Muscle of leg (tissue), 11 donors: ENCODE results near the gene KAT6B. TPM values are rescaled to one million over a fixed set of nuclear protein-coding genes. Genes with fewer than 3 reads are reported as not detected.
A peak's percentile ranks its signal among the peaks of the same experiment; 100 is the strongest.

Source experiments
- DNase-seq: peaks from one replicate; pipeline ENCODE4 v3.0.0; 2013
- H3K27ac ChIP-seq: one replicate; pipeline ENCODE4 v1.5.1; 2013; ENCODE audit warnings: mild to moderate bottlenecking, low read length, control low read depth
- H3K27me3 ChIP-seq: one replicate; pipeline ENCODE4 v1.6.1; 2013; ENCODE audit warnings: low read length; ENCODE audit not compliant: control insufficient read depth, insufficient read depth
- H3K36me3 ChIP-seq: one replicate; pipeline ENCODE4 v1.6.1; 2013; ENCODE audit warnings: low read length; ENCODE audit not compliant: control insufficient read depth, insufficient read depth
- H3K4me1 ChIP-seq: one replicate; pipeline ENCODE4 v1.6.1; 2013; ENCODE audit warnings: low read length; ENCODE audit not compliant: control insufficient read depth, insufficient read depth
- H3K4me3 ChIP-seq: one replicate; pipeline ENCODE4 v1.5.1; 2013; ENCODE audit warnings: low read length, control low read depth
- H3K9me3 ChIP-seq: replicated peaks from 2 replicates; pipeline ENCODE4 v1.6.1; 2013; ENCODE audit warnings: low read depth, low read length; ENCODE audit not compliant: control insufficient read depth
- WGBS: methylation state at CpG from one replicate; pipeline ENCODE4 v1.1.5; 2013; ENCODE audit warnings: missing lambda C conversion rate; ENCODE audit not compliant: insufficient coverage; 5-methylcytosine and 5-hydroxymethylcytosine counted together
- polyA plus RNA-seq, 8 donors: library from polyadenylated mRNA; unstranded; fragments of 120-200 nt; gene quantifications; one replicate each; pipeline versions ENCODE4 v1.2.1 to v1.2.3, GENCODE V29; 2013; ENCODE audit warnings: inconsistent platforms in 1 of 8, low replicate concordance in 1 of 8; ENCODE audit not compliant: insufficient read length in 8 of 8, insufficient read depth in 1 of 8
- total RNA-seq: library from RNA; stranded (reverse); fragments of 120-200 nt; gene quantifications from one replicate; pipeline ENCODE4 v1.2.4, GENCODE V29; 2013

Gene KAT6B
- total and polyA plus RNA-seq, 9 donors, result 13.5 to 23.1 (median 17.9) TPM

DNA sequence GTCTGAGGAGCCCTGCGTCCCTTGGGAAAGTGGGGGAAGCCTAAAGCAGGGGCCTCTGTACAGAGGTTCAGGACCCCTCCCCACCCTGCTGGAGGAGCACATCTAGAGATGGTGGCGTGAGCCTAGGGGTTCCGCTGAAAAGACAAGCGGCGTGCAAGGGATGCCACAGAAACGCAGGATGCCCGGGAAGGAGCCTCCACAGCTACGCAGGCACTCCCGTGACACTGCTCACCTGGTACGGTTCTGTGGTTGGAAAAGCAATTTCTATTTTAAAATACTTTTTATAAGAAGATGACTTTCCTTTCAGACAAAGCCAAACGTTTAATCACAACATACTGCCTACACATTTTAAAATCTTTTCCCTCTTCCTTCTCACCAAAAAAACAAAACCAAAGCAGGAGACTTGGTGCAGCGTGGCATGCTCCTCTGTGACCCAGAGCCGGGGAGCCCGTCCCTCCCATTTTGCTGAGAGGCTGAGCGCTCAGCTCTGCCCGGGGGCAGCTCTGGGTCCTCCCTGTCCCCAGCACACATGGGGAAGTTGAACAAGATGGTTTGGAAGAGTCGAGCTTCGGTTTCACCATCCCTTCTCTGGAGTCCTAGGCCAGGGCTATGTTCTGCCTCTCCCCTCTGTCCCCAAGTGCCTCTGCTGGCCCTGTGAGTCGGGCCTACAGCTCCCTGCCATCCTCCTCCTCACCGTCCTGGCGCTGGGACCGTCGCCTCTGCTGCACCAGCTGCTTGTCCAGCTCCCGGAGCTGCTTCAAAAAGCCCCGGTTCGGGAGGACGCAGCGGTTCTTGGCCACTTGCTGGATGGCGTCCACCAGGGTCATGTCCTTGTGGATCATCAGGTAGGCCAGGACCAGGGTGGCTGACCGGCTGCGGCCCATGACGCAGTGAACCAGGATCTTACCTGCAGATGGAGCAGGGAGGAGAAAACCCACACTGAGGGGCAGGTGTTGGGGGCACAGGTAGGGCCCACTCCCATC, 211.1 kb downstream of the KAT6B start:
- Histone ChIP-seq H3K4me3 (no peak overlapping the region), H3K4me1 (peaks cover 23% of the 10 kb centered on the region), H3K9me3 (no peaks in the 10 kb centered on the region), H3K27me3 (no peaks in the 10 kb centered on the region), H3K36me3 (peaks cover 2% of the 10 kb centered on the region), H3K27ac (no peak overlapping the region)
- no peak for DNase-seq
- 88% methylated on average over 26 of the region's 32 CpGs for WGBS

DNA sequence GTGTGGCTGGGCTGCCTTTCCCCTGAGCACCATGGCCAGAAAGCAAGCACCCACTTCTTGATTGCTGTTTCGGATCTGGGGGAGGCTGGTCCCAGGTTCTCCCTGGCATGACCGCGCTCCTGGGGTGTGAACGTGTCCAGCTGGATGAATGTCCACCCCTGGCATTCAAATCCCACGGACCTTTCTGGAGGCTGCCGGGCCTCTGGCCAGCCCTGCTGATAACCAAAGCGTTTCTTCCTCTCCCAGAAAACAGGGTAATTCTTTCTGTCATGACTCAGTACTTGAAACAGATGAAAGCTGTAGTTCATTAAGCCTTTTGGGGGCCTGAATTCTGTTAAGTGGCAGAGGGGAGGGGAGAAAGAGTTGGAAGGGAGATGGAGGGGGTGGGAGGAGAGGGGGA, 211.9 kb downstream of the KAT6B start:
- Histone ChIP-seq H3K27me3 (no peaks in the 10 kb centered on the region), H3K36me3 (no peaks in the 10 kb centered on the region), H3K27ac (no peak overlapping the region), H3K4me3 (no peak overlapping the region), H3K4me1 (peaks cover 30% of the 10 kb centered on the region), H3K9me3 (peaks cover 1% of the 10 kb centered on the region)
- DNase-seq, result no peak
- WGBS, result 57% methylated on average over 5 of the region's 7 CpGs

DNA sequence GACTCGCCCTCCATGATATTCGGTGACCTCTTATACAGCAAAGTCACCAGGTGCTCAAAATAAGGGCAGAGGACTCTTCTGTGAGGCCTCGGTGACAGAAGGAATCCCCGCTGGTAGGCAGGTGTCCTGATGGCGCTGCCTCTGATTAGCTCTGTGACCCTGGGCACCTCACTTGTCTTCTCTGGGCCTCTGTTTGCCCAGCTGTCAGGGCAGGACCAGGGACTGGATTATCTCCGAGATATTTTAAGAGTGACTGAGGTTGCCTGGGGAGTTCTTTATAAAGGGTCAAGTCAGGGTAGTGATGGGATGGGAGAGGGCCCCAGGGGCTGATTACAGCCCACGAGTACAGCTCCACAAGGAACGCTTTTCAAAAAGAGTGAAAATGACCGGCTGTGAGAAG, 214.2 kb downstream of the KAT6B start:
- no peak for DNase-seq
- Histone ChIP-seq H3K36me3 (no peaks in the 10 kb centered on the region), H3K9me3 (peaks cover 2% of the 10 kb centered on the region), H3K4me1 (peaks cover 28% of the 10 kb centered on the region), H3K4me3 (no peak overlapping the region), H3K27me3 (no peaks in the 10 kb centered on the region), H3K27ac (peak overlapping the region; percentile 37)
- WGBS, result 71% methylated on average over 8 of the region's 9 CpGs

DNA sequence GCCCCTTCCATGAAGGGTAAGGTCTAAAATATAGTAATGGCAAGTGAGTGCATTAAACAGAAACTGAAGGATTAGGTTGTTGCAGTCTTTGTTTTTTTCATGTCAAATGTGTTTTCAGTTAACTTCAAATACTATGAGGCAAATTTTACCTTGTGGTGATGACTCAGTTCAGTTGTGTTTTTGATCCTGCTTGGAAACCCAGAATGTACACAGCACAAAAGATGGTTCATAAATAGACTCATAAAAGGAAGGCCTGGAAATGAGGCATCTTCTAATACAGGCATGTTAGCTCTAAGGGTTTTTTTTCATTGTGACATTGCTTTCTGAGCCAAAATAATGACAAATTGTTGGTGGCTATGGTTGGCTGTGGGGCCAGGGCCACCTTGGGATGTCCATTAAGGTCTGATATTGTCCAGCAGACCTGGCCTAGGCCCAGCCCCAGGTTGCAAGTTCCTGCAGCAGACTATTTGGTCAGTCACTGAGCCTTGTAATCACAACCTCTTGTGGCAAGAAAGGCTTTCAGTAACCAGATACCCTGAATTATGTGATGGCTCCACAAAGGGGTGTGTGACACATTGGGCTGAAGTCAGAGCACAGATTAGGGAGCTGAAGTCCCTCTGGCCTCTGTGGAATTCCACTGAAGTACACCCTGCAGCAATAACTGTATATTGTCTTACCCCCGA, 216.0 kb downstream of the KAT6B start:
- WGBS, result 100% methylated on average over 1 of the region's 1 CpG
- Histone ChIP-seq H3K27me3 (no peaks in the 10 kb centered on the region), H3K27ac (peak overlapping the region; percentile 57), H3K4me3 (no peak overlapping the region), H3K4me1 (peaks cover 28% of the 10 kb centered on the region), H3K36me3 (no peaks in the 10 kb centered on the region), H3K9me3 (peaks cover 2% of the 10 kb centered on the region)
- peak; percentile 45 for DNase-seq

DNA sequence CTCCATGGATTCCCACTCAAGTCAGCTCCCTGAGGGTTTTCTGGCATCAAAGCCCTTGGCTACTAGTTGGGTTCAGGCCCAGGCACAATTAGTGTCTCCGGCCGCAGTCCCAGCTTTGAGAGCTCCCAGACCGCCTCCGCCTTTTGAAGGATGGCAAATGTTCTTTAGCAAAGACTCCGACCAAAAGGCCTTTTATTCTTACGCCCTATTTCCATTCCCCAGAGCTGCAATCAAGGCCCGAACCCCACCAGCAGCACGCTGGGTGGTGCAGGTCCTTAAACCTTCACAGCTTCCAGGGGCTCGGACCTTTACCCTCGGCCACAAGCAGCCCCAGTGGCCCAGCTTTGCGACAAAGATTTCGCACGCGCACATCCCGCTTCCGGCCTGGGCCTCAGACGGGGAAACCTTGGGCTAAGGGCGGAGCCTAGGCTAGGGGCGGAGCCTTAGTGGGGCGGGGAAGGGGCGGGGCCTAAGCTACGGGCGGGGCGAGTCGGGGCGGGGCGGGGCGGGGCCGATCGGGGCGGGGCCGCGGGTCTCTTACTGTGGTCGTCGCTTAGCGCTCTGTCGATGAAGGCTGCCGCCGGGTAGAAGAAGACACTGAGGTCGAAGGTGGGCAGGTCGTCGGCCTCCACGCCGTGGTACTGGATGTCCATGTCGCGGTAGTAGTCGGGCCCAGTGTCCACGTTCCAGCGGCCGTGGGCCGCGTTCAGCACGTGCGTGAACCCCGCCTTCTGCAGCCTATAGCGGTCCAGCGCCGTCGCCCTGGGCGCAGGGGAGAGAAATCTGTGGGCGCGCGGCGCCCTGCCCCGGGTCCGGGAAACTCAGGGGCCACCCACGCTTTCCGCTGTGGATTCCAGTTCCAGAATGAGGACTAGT, 217.1 kb downstream of the KAT6B start:
- Histone ChIP-seq H3K27me3 (no peaks in the 10 kb centered on the region), H3K4me3 (no peak overlapping the region), H3K9me3 (peaks cover 2% of the 10 kb centered on the region), H3K4me1 (peaks cover 28% of the 10 kb centered on the region), H3K36me3 (no peaks in the 10 kb centered on the region), H3K27ac (peak overlapping the region; percentile 57)
- no peak for DNase-seq
- 32% methylated on average over 50 of the region's 68 CpGs for WGBS

DNA sequence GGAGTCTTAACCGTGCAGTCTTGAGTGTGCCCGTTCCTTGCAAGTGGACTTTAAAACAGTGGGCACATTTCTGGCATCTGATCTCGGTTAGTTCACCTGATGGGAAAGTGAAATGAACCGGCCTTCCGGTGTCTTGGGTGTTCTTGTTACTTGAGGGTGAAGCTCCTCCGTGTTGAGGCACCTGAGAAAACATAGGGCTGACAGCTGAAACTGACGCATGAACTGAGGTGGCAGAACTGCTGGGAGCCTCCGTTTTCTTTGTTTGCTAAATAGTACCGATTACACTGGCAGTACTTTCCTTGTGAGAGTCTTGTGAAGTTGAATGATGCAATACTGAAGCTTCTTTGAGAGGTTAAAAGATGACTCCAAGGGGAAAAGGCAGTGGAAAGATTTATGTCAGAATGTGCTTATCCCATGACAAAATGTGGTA, 222.3 kb downstream of the KAT6B start:
- WGBS, result 62% methylated on average over 7 of the region's 9 CpGs
- no peaks in the 10 kb centered on the region for H3K36me3 ChIP-seq
- H3K27me3 ChIP-seq, result no peaks in the 10 kb centered on the region
- H3K27ac ChIP-seq, result no peak overlapping the region
- H3K9me3 ChIP-seq, result no peaks in the 10 kb centered on the region
- H3K4me1 ChIP-seq, result peaks cover 4% of the 10 kb centered on the region
- no peak for DNase-seq
- H3K4me3 ChIP-seq, result no peak overlapping the region

DNA sequence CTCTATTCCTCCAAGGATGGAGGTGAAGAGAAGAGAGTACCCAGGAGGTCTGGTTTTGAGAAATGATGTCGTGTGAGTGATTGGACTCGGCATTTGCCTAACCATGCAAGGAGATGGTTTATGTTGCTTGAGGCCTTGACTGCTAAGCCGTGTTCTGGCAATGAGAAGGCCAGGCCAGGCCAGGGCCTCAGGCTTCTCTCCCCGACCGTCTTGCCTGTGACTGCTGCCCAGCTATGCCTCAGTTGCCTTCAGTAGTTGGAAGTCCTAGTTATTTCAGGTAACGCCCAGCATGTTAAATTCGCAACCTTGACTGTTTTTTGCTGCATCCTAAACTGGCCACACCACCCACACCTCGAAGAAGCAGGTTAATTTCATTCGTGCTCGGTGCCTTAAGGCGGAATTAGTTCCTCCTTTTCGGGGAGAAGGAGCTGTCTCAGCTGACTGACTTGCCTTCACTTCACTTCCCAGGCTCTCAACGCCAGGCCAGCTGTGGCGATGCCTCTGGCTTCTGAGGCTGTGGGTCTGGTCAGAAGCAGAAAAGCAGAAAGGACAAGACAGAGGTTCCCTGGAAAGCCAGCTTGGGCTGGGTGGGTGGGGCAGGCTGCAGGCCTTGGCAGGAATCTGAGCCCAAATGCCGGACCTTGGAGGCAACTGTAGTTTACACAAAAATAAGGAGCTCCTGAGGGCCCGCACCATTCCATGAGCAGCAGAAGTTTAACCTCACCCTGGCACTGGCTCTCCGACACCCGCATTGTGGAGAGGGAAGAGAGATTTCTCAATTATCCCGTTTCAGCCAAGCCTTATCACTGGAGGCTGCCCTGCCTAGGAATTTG, 223.1 kb downstream of the KAT6B start:
- peaks cover 4% of the 10 kb centered on the region for H3K4me1 ChIP-seq

DNA sequence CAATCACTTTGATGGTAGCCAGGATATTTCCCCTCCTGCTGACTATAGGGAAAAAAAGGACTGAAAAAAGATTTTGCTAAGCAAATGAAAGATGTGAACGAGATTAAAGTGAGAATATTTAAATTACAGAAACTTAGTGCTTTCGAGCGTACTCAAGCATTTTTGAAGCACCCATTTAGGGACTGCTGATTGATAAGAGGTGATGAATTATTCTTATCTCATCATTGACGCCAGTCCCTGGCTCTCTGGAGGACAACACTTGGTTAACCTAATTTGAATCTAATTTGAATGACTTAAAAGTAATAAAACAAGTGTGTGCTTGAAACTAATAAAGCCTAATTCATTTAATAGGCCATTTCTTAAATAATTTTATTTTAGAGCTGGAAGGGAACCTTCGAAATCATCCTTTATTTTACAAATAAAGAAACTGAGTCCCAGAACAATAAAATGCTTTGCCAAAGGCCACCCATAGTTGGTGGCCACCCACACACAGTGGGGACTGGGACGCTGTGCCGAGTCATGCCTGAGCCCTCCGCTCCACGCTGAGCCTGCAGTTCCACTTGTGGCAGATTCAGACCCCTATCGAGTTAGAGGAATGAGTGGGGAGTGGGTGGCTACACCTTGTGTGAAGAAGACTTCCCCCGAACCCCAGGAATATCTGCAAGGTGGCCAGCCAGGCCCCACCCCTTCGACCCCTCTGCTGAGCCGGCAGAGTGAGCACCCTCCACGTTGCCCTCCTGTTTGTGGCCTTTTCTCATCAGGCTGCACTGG, 223.9 kb downstream of the KAT6B start:
- no peaks in the 10 kb centered on the region for H3K9me3 ChIP-seq
- DNase-seq, result no peak
- H3K27me3 ChIP-seq, result no peaks in the 10 kb centered on the region
- WGBS, result 97% methylated on average over 7 of the region's 14 CpGs
- peaks cover 4% of the 10 kb centered on the region for H3K4me1 ChIP-seq
- no peak overlapping the region for H3K4me3 ChIP-seq
- no peak overlapping the region for H3K27ac ChIP-seq
- H3K36me3 ChIP-seq, result no peaks in the 10 kb centered on the region

More for the DNA sequence above, 223.1 kb downstream of the KAT6B start:
- WGBS, result 78% methylated on average over 12 of the region's 19 CpGs
- no peak overlapping the region for H3K27ac ChIP-seq
- DNase-seq, result no peak
- no peaks in the 10 kb centered on the region for H3K27me3 ChIP-seq
- no peak overlapping the region for H3K4me3 ChIP-seq
- no peaks in the 10 kb centered on the region for H3K36me3 ChIP-seq
- H3K9me3 ChIP-seq, result no peaks in the 10 kb centered on the region

DNA sequence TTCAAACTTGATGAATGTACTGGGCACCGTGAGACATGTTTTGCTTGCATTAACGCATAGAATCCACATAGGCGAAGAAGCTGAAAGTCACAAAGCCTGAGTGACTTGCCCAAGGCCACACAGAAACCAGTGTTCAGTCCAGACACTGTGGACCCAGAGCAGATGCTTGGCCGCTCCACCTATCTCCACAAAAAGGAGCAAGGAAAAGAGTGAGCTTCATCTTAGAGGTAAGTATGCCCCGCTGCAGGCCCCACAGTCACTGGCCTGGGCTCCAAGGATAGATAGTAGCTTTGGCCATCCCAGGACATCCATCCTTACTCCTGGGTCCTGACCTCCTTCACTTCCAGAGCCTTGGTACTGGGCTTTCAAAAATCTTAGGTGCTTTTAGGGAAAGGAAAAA, 224.9 kb downstream of the KAT6B start:
- no peaks in the 10 kb centered on the region for H3K9me3 ChIP-seq
- no peak overlapping the region for H3K27ac ChIP-seq
- 78% methylated on average over 3 of the region's 5 CpGs for WGBS
- H3K4me1 ChIP-seq, result peaks cover 4% of the 10 kb centered on the region
- DNase-seq, result no peak
- H3K27me3 ChIP-seq, result no peaks in the 10 kb centered on the region
- H3K36me3 ChIP-seq, result no peaks in the 10 kb centered on the region
- H3K4me3 ChIP-seq, result no peak overlapping the region
